HepG2 (cell line): ENCODE data around the gene CCDC170. TPM values are rescaled to one million over a fixed set of nuclear protein-coding genes. Genes with fewer than 3 reads are reported as not detected.
A peak's percentile ranks its signal among the peaks of the same experiment; 100 is the strongest.

Experiments
- AKNA ChIP-seq: sonication (generic); formaldehyde crosslinking; IDR thresholded peaks from 2 replicates; pipeline ENCODE4 v1.4.0; 2020; ENCODE audit warnings: missing genetic modification reagents, borderline replicate concordance
- ATF6 ChIP-seq: sonication (generic); formaldehyde crosslinking; conservative IDR thresholded peaks from 2 replicates; pipeline ENCODE4 v1.4.0; 2020; ENCODE audit warnings: missing genetic modification reagents
- E2F2 ChIP-seq: sonication (generic); formaldehyde crosslinking; IDR thresholded peaks from 2 replicates; pipeline ENCODE4 v1.4.0; 2020; ENCODE audit warnings: missing genetic modification reagents, borderline replicate concordance
- EHMT2 ChIP-seq: fragments of 200-600 bp; sonication (generic); IDR thresholded peaks from 2 replicates; pipeline ENCODE4 v1.7.0; 2017; ENCODE audit warnings: antibody characterized with exemption, low read depth, low read length, borderline replicate concordance
- GATAD2A ChIP-seq: IDR thresholded peaks from 2 replicates; pipeline ENCODE4 v1.6.1; 2016
- NR2F6 ChIP-seq, 2 experiments: IDR thresholded peaks; 2 replicates each; pipeline ENCODE4 v1.6.1; 2016; ENCODE audit warnings: antibody characterized with exemption in 1 of 2, mild to moderate bottlenecking in 1 of 2
- PPARG ChIP-seq: conservative IDR thresholded peaks from 2 replicates; pipeline ENCODE4 v1.6.1; 2016; ENCODE audit warnings: missing biosample characterization, missing genetic modification reagents
- REL ChIP-seq: sonication (generic); formaldehyde crosslinking; conservative IDR thresholded peaks from 2 replicates; pipeline ENCODE4 v1.8.0; 2022; ENCODE audit warnings: mild to moderate bottlenecking, missing genetic modification reagents, moderate library complexity
- TRAFD1 ChIP-seq: sonication (generic); formaldehyde crosslinking; IDR thresholded peaks from 2 replicates; pipeline ENCODE4 v1.5.1; 2020; ENCODE audit warnings: missing genetic modification reagents, mild to moderate bottlenecking, borderline replicate concordance
- ZBTB20 ChIP-seq: sonication (generic); formaldehyde crosslinking; IDR thresholded peaks from 2 replicates; pipeline ENCODE4 v1.8.1; 2023; ENCODE audit warnings: missing genetic modification reagents, low read depth, mild to moderate bottlenecking, borderline replicate concordance
- ZNF121 ChIP-seq: sonication (generic); formaldehyde crosslinking; IDR thresholded peaks from 2 replicates; pipeline ENCODE4 v1.5.0; 2020; ENCODE audit warnings: mild to moderate bottlenecking, missing genetic modification reagents
- ZNF160 ChIP-seq: sonication (generic); formaldehyde crosslinking; IDR thresholded peaks from 2 replicates; pipeline ENCODE4 v1.8.0; 2022; ENCODE audit warnings: mild to moderate bottlenecking, inconsistent platforms, missing genetic modification reagents
- ZNF331 ChIP-seq: sonication (generic); formaldehyde crosslinking; IDR thresholded peaks from 2 replicates; pipeline ENCODE4 v1.4.0; 2020; ENCODE audit warnings: missing genetic modification reagents
- ZNF557 ChIP-seq: sonication (generic); formaldehyde crosslinking; IDR thresholded peaks from 2 replicates; pipeline ENCODE4 v1.4.0; 2020; ENCODE audit warnings: missing genetic modification reagents
- ZNF720 ChIP-seq: sonication (generic); formaldehyde crosslinking; IDR thresholded peaks from 2 replicates; pipeline ENCODE4 v1.4.0; 2020; ENCODE audit warnings: missing genetic modification reagents
- ZNF780A ChIP-seq: sonication (generic); formaldehyde crosslinking; IDR thresholded peaks from 2 replicates; pipeline ENCODE4 v1.8.0; 2022; ENCODE audit warnings: mild to moderate bottlenecking, missing genetic modification reagents, moderate library complexity
- polyA plus RNA-seq, 8 experiments: library from polyadenylated mRNA; depleted of rRNA in 3 of 8; stranded (reverse) in 7 of 8; unstranded in 1 of 8; fragments of >200 nt; fragmentation: Illumina TruSeq in 4 of 8; extraction: Trizol in 4 of 8; gene quantifications; 2 replicates each; pipeline versions ENCODE4 v1.2.1 to v1.2.3, GENCODE V29; 2011 to 2016; ENCODE audit warnings: low read depth in 4 of 8, missing spikeins in 1 of 8, mixed read lengths in 1 of 8; ENCODE audit not compliant: insufficient read depth in 1 of 8
- total RNA-seq, 5 experiments: library from RNA; depleted of rRNA; stranded (reverse); fragments of >200 nt; fragmentation: Illumina TruSeq; extraction: Trizol; gene quantifications; 2 replicates each; pipeline ENCODE4 v1.2.3, GENCODE V29; 2016; ENCODE audit warnings: low read depth in 1 of 5
- TF ChIP-seq, protein P1 (sequence below): sonication (generic); formaldehyde crosslinking; IDR thresholded peaks from 2 replicates; pipeline ENCODE4 v1.8.1; 2023; ENCODE audit warnings: mild to moderate bottlenecking, moderate library complexity, missing genetic modification reagents

Gene CCDC170
- total and polyA plus RNA-seq, 2 of the 13 experiments (the other 11 are each of a cell fraction or from before 2014, with no cell fraction given), result 0.90 to 5.1 TPM

DNA sequence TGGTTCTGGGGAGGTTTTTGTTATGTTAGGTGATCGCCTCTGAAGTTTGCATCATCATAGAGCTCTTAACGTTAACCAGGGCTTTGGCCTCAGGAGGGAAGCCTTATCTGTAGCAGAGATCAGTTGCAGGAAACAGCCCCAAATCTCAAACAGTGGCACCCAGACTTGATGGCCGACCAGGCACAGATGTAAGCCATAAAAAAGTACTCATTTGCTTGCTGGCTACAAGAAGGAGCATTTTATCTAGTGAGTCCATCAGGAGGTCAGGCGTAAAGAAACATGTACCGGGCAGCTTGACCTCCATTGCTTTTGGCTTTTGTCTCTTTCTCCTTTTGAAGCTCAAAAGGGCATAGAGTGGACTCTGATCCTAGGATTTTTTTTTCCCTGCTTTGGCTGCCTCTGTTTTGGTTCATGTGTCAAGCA lies 122.3 kb downstream of the CCDC170 start (continued):
- TF ChIP-seq REL (CRISPR knock-in tag) (no peak), ATF6 (CRISPR knock-in tag) (no peak), EHMT2 (peak; percentile 75; the same call in 1 of the 2 replicates), ZNF160 (CRISPR knock-in tag) (no peak), ZNF780A (CRISPR knock-in tag) (no peak), ZNF121 (no peak), NR2F6 (IDR thresholded peaks at IDR 0.05) (peak; percentile 43; the same call in 1 of the 2 replicates), NR2F6 (CRISPR knock-in tag; IDR thresholded peaks at IDR 0.05) (peak; percentile 33; the same call in 1 of the 2 replicates), E2F2 (CRISPR knock-in tag) (no peak), PPARG (0 out of 2 replicates have a peak, but pooled peaks have one; percentile 6), TRAFD1 (CRISPR knock-in tag) (no peak), ZNF720 (CRISPR knock-in tag) (no peak), ZNF331 (no peak), ZNF557 (CRISPR knock-in tag) (no peak), GATAD2A (peak; percentile 55; the same call in 1 of the 2 replicates), AKNA (CRISPR knock-in tag) (no peak), ZBTB20 (CRISPR knock-in tag) (no peak)
- TF ChIP-seq, protein P1, sequence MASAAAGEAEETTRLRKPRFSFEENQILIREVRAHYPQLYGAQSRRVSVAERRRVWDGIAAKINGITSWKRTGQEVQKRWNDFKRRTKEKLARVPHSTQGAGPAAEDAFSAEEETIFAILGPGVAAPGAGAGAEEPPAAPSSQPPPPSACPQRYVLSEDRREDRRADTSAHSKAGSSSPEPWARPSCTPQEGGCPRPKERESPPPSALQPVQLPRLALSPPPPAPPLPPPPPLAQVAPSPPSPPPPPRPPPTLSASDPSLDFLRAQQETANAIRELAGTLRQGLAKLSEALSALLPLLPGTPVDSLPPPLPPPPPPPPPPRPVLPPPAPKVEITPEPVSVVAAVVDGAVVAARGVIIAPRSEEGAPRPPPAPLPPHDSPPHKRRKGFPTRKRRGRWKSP (CRISPR knock-in tag), result no peak
